Mesenteric fat pad (tissue), 1 donor: ENCODE data around the gene MS4A1. TPM values are rescaled to one million over a fixed set of nuclear protein-coding genes. Genes with fewer than 3 reads are reported as not detected.
"Not testable (repeated sequence)": the region's sequence is repeated elsewhere in the genome, so short reads cannot be mapped to it uniquely, and the experiment has no call there.

Experiments used
- DNase-seq: peaks from one replicate; pipeline ENCODE4 v3.0.0-alpha.2; 2020; ENCODE audit warnings: low spot score
- long read RNA-seq: library from polyadenylated mRNA; unstranded; transcript quantifications from one replicate; pipeline ENCODE4 v2.0.0, GENCODE V29; 2020
- total RNA-seq: library from RNA; stranded (reverse); fragmentation: NEBNext Ultra II Directional; extraction: Animal tissue kit (Norgen Biotek cat#: 25700); gene quantifications from one replicate; pipeline ENCODE4 v1.2.1, GENCODE V29; 2021
- donor health status: DM: yes; HTN: yes; CAD: no.

Gene MS4A1
- 0.22 TPM for total RNA-seq
- long read RNA-seq = 0 reads

DNA sequence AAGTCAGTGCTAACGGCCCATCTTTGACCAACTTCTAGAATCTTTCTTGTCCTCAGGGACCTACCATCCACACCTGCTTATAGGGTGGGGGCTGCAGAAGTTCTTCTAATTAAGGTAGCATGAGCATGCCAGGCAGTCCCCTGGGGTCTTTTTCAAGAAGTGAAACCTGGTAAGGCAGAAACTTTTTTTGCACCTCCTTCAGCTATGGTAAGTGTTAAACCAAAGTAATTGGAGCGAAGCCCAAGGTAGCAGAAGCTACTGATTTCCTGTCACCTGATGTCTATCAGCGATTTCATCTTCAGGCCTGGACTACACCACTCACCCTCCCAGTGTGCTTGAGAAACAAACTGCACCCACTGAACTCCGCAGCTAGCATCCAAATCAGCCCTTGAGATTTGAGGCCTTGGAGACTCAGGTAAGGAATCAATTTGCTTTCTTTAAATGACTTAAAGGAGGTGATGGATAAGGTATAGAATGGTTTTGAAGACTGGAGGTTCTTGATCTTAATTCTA lies at the start of gene MS4A1:
Gene MS4A1, plus strand, starts transcription at position 317 of the 512 bp plus-strand sequence. CDS start 6,528 bp downstream, outside the sequence.
- no peak for DNase-seq

- DNase-seq = no peak
Measured at GRCh38 chr11:60420015-60420414, 35.6 kb upstream of the MS4A1 start.

DNA sequence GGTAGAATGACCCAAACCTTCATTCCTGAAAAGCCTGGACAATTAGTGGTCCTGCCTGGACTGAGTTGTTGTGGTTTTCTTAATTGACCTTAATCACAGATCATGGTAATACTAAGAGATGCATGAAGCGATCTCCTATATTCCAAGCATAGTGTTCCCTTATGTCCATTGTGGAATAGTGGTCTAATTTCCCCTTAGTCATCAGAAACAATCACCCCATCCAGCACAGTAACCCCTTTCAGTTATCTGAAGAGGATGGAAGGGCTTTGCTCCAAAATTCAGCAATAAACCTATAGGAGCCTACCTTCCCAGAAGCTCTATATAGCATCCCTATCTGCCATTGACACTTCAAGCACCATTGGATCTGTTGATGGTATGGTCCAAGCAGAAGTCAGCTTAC lies 33.0 kb upstream of the MS4A1 start:
- no peak for DNase-seq

- DNase-seq = no peak
Measured at GRCh38 chr11:60428517-60428916, 27.1 kb upstream of the MS4A1 start.

DNA sequence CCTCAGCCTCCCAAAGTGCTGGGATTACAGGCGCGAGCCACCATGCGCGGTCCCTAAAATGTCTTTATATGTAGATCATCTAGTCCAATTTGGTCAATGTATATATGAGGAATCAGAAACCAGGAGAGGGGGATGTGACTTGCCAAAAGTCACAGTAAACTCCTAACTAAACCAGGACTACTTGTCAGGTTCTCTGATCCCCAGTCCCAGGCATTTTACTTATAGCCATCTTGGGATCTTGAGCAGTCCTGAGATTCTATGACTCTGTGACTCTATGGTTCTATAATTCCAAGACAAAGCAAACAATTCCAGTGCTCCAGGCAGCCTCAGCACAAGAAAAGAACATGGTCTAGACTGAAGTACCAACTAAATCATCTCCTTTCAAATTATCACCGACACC lies 26.4 kb upstream of the MS4A1 start, which contains the start of gene MS4A5:
Gene MS4A5, plus strand, starts transcription at position 301 of the 400 bp plus-strand sequence. CDS start 103 bp downstream, outside the sequence.
- DNase-seq = no peak

DNA sequence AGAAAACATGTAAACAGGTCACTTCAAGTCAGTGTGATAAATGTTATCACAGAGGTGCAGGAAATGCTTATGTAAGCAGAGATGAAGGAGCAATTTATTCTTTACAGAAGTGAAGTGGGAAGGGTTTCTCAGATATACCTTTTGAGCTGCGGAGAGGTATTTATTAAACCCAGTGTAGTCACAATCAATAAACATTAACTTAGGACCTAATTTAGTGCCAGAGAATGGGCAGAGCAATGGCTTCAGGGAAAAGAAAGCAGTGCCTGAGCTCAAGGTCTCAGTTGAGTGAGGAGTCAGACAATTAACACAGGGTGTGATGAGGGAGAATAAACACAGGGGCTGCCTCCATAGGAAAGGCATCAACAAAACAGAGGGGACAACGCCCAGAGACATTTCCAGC lies 24.4 kb upstream of the MS4A1 start:
- no peak for DNase-seq

- no peak for DNase-seq
Measured at GRCh38 chr11:60433401-60433800, 22.2 kb upstream of the MS4A1 start.

GRCh38 chr11:60447070-60447469 lies 8.6 kb upstream of the MS4A1 start:
- no peak for DNase-seq

- DNase-seq = no peak
Measured at GRCh38 chr11:60447846-60448245, 7.8 kb upstream of the MS4A1 start.

- DNase-seq = not testable (repeated sequence)
Measured at GRCh38 chr11:60451185-60451584, 4.5 kb upstream of the MS4A1 start.

GRCh38 chr11:60454212-60454611 lies 1.4 kb upstream of the MS4A1 start:
- no peak for DNase-seq

DNA sequence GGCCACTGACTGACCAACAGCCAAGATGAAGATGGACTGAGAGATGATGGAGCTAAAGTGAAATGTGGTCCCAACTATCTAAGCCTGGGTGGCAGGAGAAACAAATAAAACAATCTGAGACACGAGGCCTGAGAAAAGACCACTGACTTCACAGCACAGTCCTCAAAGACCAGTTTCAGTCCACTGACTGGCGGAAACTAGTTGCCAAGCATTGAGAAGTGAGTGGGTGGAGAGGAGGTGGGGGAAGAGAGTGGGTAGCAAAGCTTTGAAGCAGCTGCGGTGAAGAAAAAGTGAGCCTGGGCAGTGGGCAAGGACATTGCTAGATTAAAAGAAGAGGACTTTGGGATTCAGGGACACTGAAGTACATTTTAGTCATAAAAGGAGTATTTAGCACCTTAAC lies 1.9 kb downstream of the MS4A1 start:
- DNase-seq = no peak

DNA sequence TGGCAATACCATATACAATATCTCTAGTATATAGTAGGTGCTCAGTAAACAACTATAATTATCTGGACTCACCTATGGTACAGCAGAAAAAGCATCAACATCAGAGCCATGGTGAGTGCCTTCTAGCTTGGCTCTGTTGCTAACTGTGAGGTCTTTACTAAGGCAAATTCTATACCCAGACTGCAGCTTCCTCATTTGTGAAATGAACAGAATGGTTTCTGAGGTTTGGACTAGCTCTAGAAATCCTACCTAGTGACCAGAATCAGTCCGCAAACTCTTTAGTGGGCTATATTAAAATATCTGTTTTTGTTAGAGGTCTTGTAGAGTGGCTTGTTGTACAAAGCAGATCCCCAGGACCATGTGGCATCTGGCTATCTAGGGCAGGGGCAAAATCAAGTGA lies 3.7 kb downstream of the MS4A1 start:
- DNase-seq = no peak

DNA sequence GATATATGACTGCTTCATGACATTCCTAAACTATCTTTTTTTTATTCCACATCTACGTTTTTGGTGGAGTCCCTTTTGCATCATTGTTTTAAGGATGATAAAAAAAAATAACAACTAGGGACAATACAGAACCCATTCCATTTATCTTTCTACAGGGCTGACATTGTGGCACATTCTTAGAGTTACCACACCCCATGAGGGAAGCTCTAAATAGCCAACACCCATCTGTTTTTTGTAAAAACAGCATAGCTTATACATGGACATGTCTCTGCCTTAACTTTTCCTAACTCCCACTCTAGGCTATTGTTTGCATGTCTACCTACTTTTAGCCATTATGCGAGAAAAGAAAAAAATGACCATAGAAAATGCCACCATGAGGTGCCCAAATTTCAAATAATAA lies 13.2 kb downstream of the MS4A1 start:
- no peak for DNase-seq

DNA sequence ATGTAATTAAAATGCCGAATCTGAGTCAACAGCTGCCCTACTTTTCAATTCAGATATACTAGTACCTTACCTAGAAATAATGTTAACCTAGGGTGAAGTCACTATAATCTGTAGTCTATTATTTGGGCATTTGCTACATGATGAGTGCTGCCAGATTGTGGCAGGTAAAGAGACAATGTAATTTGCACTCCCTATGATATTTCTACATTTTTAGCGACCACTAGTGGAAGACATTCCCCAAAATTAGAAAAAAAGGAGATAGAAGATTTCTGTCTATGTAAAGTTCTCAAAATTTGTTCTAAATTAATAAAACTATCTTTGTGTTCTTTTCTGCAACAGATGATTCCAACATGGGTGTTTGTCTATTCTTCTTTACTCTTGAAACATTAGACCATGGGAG lies 14.1 kb downstream of the MS4A1 start:
- DNase-seq = no peak

DNA sequence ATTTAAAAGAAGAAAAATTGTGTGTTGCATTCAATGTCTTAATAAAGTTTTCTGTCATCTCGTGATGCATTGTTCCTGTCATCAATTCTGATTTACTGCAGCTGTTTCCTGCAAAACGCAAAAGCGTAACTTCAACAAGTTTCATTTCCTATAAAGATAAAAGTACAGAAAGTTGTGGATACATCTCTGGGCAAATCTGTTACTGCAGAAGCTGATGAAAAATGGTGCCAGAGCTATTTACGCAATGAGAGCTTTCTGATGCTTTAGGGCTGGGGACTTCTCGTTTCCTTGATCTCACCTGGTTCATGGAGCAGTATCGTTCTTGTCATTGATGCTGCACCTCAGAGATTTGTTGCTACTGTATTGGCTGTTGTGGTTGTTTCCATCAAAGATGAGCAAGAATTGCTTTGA lies 21.4 kb downstream of the MS4A1 start:
- no peak for DNase-seq

DNA sequence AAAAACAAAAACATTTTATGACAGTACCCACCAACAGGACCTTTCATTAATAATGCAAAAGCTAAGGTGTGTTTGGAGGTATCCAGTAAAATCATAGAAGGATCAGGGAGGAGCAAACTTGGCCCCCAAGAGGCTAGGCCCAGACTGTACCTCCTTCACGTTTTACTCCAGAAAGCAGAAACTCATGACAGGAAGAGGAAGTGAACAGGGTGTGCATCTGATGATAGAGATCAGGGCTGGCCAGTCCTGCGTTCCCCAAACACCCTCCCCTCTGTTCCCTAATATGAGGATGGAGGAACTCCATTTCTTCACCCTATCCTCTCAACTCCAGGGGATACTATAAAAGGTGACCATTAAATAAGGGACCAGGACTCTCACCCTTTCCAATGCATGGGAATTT lies 26.7 kb downstream of the MS4A1 start:
- no peak for DNase-seq

DNA sequence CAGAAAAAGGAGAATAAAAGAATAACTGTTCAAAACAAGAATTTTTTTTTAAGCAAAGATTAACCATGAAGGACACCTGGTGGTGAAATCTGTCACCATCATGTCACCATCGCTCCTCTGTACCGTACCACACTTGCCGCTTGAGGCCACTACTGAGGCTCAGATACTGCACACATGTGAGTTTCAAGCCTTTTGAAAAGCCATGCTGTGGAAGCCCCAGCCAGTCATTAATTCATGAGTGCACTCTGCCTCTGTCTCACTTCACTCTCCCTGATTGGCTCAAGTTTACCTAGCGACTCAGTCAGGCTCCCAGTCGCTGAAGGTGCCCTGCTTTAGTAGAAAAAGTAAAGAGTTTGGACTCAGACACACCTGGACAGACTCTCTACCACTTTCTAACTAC lies 30.3 kb downstream of the MS4A1 start:
- DNase-seq = no peak

GRCh38 chr11:60492488-60493009 lies 36.9 kb downstream of the MS4A1 start, which contains the start of gene MS4A12:
Gene MS4A12 (plus strand): TSS chr11:60492778. CDS start chr11:60497319, 4,541 bp downstream.
- no peak for DNase-seq

DNA sequence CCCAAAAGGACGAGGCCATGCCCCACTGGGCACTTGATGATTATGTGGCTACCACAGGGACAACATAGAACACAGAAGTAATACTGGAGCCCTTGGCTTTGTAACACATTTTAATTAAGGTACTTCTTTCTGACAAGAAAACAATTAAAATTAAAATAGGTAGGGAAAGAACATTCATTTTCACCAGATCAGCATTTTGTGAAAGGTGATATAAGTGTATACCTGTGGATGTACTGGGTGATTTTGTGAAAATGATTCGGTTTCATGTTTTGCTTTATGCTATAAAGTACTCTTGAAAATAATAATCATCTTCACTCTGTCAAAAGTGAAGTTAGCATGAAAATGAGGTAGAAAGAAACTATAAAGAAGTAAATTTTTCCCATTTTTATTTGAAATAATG lies 37.8 kb downstream of the MS4A1 start:
- no peak for DNase-seq

DNA sequence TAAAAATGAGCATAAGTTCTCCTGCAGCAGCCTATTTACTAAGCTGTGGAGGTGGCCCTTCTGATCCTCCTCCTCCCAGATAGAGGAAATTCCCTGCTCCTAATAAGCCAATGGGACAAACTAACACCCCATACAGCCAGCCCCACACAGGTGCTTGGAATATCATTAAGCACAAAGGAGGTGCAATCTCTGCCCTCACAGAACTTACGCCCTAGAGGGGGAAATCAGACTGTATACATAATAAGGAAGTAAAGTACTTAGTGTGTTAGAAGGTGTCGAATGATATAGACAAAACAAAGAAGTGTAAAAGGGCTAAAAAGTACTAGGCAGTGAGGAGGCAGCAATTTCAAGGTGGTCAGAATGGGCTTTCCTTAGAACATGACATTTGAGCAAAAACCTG lies 42.8 kb downstream of the MS4A1 start:
- no peak for DNase-seq

GRCh38 chr11:60498853-60499252 lies 43.2 kb downstream of the MS4A1 start:
- no peak for DNase-seq

DNA sequence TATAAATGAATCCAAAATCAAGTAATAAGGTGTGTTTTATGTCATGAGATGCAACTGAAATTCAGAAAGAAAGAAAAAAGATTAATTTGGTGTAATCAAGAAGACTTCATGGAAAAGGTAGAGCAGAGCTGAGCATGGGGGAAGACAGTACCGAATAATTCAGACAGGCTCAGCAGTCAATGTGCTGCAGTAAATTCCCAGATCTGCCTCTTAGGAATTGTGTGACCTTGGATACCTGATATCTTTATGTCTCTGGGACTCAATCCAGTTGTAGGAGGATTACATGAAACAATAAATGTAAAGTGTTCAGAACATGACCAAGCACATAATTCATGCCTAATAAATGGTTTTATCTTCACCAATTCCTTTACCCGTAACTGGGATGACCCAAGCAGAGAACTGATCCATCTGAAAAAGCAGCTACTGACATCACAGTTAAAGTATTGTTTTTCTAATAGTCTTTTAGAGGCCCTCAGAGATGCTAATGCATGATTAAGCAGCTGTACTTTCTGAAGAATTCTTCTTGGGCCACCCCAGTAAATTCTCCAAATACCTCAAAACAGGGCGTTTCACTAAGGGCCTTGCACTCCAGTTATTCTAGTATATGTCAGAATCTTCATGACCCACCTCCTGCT lies 44.7 kb downstream of the MS4A1 start:
- no peak for DNase-seq
